ENCODE measurements around the gene TRNT1. TPM values are rescaled to one million over a fixed set of nuclear protein-coding genes. Genes with fewer than 3 reads are reported as not detected.

TRNT1 gene
- total and polyA plus RNA-seq, 4 experiments from 2014 or later: 23.2 to 44.8 (median 35.3) TPM

DNA sequence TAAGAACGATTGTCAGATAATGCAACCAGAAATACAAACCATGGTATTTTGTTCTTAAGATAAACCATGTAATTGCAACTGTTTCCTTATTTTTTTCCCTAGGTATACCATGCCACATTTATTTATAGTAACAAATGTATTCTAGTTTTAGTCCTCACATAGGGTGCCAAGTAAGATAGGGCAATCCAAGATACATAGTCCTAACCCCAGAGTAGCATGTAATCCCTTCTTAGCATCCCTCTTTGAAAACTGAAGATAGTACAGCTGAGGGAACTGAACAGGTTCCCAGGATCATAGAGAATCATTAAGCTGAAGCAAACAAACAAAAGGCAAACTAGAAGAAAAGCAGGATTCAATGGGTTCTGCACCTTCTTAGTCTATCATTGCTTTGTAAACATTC lies 24.8 kb downstream of the TRNT1 start:
- DNase-seq: no peak
- peaks cover 84% of the 10 kb centered on the region for H3K36me3 ChIP-seq (ENCODE audit: insufficient read depth, low read length)
- Mint-ChIP-seq H3K4me3 (no peak overlapping the region), H3K36me3 (peaks cover 45 to 85% of the 10 kb centered on the region in 2 donors), H3K9me3 (no peaks in the 10 kb centered on the region), H3K27me3 (no peaks in the 10 kb centered on the region), H3K4me1 (peaks cover 18 to 61% (median 32%) of the 10 kb centered on the region in 4 donors), H3K27ac (peak overlapping the region; percentile 29 to 83 (median 69))
- H3K4me1 ChIP-seq (ENCODE audit: insufficient read depth, low read length): peaks cover 24% of the 10 kb centered on the region
- no peaks in the 10 kb centered on the region for H3K27me3 ChIP-seq (ENCODE audit: insufficient read depth, low read length)
- no peak overlapping the region for H3K27ac ChIP-seq (ENCODE audit: low read depth, low read length)
- ChIA-PET POLR2A (ENCODE audit: partially characterized antibody) (no interaction called here), CTCF (ENCODE audit: partially characterized antibody) (interaction anchor here (3.4 kb wide), 1 partner anchor 20 kb away, joined by 20 read pairs; no protein-coding TSS in a partner anchor)
- no peak overlapping the region for H3K4me3 ChIP-seq (ENCODE audit: low read length in 2 of 2)
- intact Hi-C loops (cut with micrococcal nuclease): no loop called here
- no peaks in the 10 kb centered on the region for H3K9me3 ChIP-seq (ENCODE audit: control insufficient read depth in 1 of 2, low read length in 2 of 2)

DNA sequence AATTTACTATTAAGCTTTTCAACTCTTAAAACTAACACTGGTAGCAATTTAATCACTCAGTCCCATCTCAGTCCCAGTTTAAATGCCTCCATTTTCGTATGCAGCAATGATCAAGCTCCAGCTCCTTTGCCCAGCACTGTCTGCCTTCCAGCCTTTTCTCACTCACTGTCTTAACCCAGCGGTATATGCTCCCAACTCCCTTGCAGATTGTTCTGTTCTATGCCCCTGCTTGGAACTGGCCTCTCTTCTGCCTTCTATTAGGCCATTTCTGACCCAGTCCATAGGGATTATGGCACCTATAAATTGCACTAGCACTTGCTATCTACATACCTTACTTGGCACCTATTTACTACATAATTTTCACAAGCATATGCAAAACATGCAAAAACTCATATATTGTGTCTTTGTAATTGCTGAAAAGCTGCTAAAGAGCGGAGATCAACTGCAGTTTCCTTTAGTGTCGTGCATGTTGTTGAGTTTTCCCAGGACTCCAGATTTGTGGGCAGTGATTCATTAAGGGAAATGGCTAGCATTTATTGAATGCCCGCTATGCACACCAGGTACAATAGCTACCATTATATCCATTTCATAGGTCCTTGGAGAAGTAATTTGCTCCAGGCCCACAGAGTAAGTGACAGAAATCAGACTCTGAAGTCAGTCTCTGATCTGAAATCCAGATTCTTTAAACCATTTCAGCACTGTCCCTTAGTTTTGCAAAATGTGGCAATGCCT lies 28.3 kb downstream of the TRNT1 start:
- DNase-seq: no peak
- Mint-ChIP-seq H3K4me1 (peaks cover 33 to 66% (median 46%) of the 10 kb centered on the region in 4 donors), H3K27ac (peak overlapping the region in 6 of 7 donors; percentile 39 to 87 (median 76)), H3K27me3 (no peaks in the 10 kb centered on the region), H3K36me3 (peaks cover 49 to 92% of the 10 kb centered on the region in 2 donors), H3K9me3 (no peaks in the 10 kb centered on the region), H3K4me3 (no peak overlapping the region)
- intact Hi-C loops (cut with micrococcal nuclease): no loop called here
- Histone ChIP-seq H3K27ac (ENCODE audit: low read depth, low read length) (peak overlapping the region; percentile 22), H3K36me3 (ENCODE audit: insufficient read depth, low read length) (peaks cover 78% of the 10 kb centered on the region), H3K4me3 (ENCODE audit: low read length in 2 of 2) (no peak overlapping the region), H3K4me1 (ENCODE audit: insufficient read depth, low read length) (peaks cover 19% of the 10 kb centered on the region), H3K27me3 (ENCODE audit: insufficient read depth, low read length) (no peaks in the 10 kb centered on the region), H3K9me3 (ENCODE audit: control insufficient read depth in 1 of 2, low read length in 2 of 2) (no peaks in the 10 kb centered on the region)
- ChIA-PET POLR2A (ENCODE audit: partially characterized antibody) (interaction anchor here (1.0 kb wide), 1 partner anchor 11 kb away, joined by 3 read pairs; no protein-coding TSS in a partner anchor), CTCF (ENCODE audit: partially characterized antibody) (interaction anchor here (0.8 to 3.4 kb wide), 2 partner anchors 16 to 38 kb away, joined by 3 to 20 read pairs; no protein-coding TSS in a partner anchor)

DNA sequence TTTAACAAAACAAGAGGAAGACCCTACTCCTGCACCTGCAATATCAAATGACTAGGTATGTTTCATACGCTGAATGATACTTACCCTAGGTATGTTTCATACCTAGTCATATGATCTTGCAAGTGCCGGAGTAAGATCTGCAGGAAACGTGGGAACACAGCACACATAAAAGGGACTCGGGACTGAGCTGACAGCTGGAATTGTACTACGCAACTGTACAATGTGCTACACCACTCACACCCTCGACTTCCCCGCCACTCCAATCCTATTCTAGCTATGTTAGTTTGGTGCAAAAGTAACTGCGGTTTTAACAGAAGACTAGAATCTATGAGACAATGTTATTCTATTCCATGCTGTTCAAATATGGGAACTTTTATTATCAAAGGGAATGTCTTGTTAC lies 30.7 kb downstream of the TRNT1 start:
- peaks cover 35 to 75% (median 47%) of the 10 kb centered on the region in 4 donors for H3K4me1 Mint-ChIP-seq
- Histone ChIP-seq H3K9me3 (ENCODE audit: control insufficient read depth in 1 of 2, low read length in 2 of 2) (no peaks in the 10 kb centered on the region), H3K36me3 (ENCODE audit: insufficient read depth, low read length) (peaks cover 75% of the 10 kb centered on the region), H3K27ac (ENCODE audit: low read depth, low read length) (no peak overlapping the region), H3K4me3 (ENCODE audit: low read length in 2 of 2) (no peak overlapping the region), H3K4me1 (ENCODE audit: insufficient read depth, low read length) (peaks cover 16% of the 10 kb centered on the region), H3K27me3 (ENCODE audit: insufficient read depth, low read length) (no peaks in the 10 kb centered on the region)
- CTCF ChIA-PET (ENCODE audit: partially characterized antibody): interaction anchor here (0.7 kb wide), 1 partner anchor 13 kb away, joined by 3 read pairs; no protein-coding TSS in a partner anchor
- peaks cover 0 to 2% (median 0%) of the 10 kb centered on the region in 8 donors for H3K9me3 Mint-ChIP-seq
- DNase-seq: no peak
- POLR2A ChIA-PET (ENCODE audit: partially characterized antibody): interaction anchor here (0.9 to 1.4 kb wide), 2 partner anchors 20 to 22 kb away, joined by 3 read pairs; partner anchors contain the start of gene CRBN
- H3K36me3 Mint-ChIP-seq: peaks cover 48 to 92% of the 10 kb centered on the region in 2 donors
- intact Hi-C loops (cut with micrococcal nuclease): no loop called here
- H3K27ac Mint-ChIP-seq: peak overlapping the region in 6 of 7 donors; percentile 30 to 75 (median 58)
- no peaks in the 10 kb centered on the region for H3K27me3 Mint-ChIP-seq
- no peak overlapping the region for H3K4me3 Mint-ChIP-seq

DNA sequence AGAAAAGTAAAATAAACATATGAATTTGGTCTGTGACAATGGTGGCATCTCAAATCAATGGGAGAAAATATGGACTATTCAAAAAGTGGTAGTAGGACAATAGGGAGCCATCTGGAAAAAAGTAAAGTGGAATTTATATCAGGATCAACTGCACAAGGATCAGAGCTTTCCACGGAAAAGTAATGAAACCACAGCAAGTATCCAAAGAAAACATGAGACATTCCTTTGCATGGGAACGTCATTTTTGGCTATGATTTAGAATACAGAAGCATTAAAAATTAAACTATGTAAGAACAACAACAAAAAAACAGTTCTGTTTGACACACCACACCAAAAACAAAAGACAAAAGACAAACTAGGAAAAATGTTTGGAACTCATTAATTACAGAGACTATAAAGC lies 34.1 kb downstream of the TRNT1 start:
- intact Hi-C loops (cut with micrococcal nuclease): no loop called here
- Histone ChIP-seq H3K4me3 (ENCODE audit: low read length in 2 of 2) (no peak overlapping the region), H3K27ac (ENCODE audit: low read depth, low read length) (no peak overlapping the region), H3K4me1 (ENCODE audit: insufficient read depth, low read length) (peaks cover 34% of the 10 kb centered on the region), H3K27me3 (ENCODE audit: insufficient read depth, low read length) (no peaks in the 10 kb centered on the region), H3K36me3 (ENCODE audit: insufficient read depth, low read length) (peaks cover 72% of the 10 kb centered on the region), H3K9me3 (ENCODE audit: control insufficient read depth in 1 of 2, low read length in 2 of 2) (no peaks in the 10 kb centered on the region)
- DNase-seq: no peak
- Mint-ChIP-seq H3K9me3 (peaks cover 0 to 2% (median 0%) of the 10 kb centered on the region in 8 donors), H3K4me3 (peak overlapping the region in 1 of 8 donors; percentile 5), H3K27ac (peak overlapping the region; percentile 11 to 86 (median 67)), H3K27me3 (no peaks in the 10 kb centered on the region), H3K4me1 (peaks cover 44 to 80% (median 63%) of the 10 kb centered on the region in 4 donors), H3K36me3 (peaks cover 57 to 92% of the 10 kb centered on the region in 2 donors)
- POLR2A ChIA-PET (ENCODE audit: partially characterized antibody): interaction anchor here (1.1 to 4.0 kb wide), 3 partner anchors 12 to 18 kb away, joined by 3 to 15 read pairs (median 3); partner anchors contain the start of gene CRBN
- CTCF ChIA-PET (ENCODE audit: partially characterized antibody): interaction anchor here (0.7 to 2.0 kb wide), 2 partner anchors 10 to 18 kb away, joined by 3 to 6 read pairs; no protein-coding TSS in a partner anchor

DNA sequence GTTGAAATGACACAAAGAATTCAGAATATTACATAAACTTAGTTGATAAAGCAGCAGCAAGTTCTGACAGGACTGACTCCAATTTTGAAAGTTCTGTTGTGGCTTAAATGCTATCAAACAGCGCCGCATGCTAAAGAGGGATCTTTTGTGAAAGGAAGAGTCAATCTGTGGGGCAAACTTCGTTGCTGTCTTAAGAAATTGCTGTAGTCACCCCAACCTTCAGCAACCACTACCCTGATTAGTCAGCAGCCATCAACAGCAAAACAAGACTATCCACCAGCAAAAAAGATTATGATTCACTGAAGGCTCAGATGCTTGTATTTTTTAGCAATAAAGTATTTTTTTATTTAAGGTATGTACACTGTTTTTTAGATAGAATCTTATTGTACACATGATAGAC lies 38.5 kb downstream of the TRNT1 start:
- intact Hi-C loops (cut with micrococcal nuclease): no loop called here
- POLR2A ChIA-PET (ENCODE audit: partially characterized antibody): interaction anchor here (1.2 kb wide), 1 partner anchor 8 kb away, joined by 4 read pairs; no protein-coding TSS in a partner anchor
- Mint-ChIP-seq H3K27me3 (no peaks in the 10 kb centered on the region), H3K4me3 (peak overlapping the region in 2 of 8 donors; percentile 6 to 30), H3K9me3 (peaks cover 0 to 2% (median 0%) of the 10 kb centered on the region in 8 donors), H3K36me3 (peaks cover 55 to 78% of the 10 kb centered on the region in 2 donors), H3K27ac (peak overlapping the region in 5 of 7 donors; percentile 48 to 84 (median 58)), H3K4me1 (peaks cover 40 to 82% (median 63%) of the 10 kb centered on the region in 4 donors)
- CTCF ChIA-PET (ENCODE audit: partially characterized antibody): no interaction called here
- Histone ChIP-seq H3K4me1 (ENCODE audit: insufficient read depth, low read length) (peaks cover 51% of the 10 kb centered on the region), H3K4me3 (ENCODE audit: low read length in 2 of 2) (no peak overlapping the region), H3K27me3 (ENCODE audit: insufficient read depth, low read length) (no peaks in the 10 kb centered on the region), H3K36me3 (ENCODE audit: insufficient read depth, low read length) (peaks cover 71% of the 10 kb centered on the region), H3K9me3 (ENCODE audit: control insufficient read depth in 1 of 2, low read length in 2 of 2) (no peaks in the 10 kb centered on the region), H3K27ac (ENCODE audit: low read depth, low read length) (no peak overlapping the region)
- no peak for DNase-seq

DNA sequence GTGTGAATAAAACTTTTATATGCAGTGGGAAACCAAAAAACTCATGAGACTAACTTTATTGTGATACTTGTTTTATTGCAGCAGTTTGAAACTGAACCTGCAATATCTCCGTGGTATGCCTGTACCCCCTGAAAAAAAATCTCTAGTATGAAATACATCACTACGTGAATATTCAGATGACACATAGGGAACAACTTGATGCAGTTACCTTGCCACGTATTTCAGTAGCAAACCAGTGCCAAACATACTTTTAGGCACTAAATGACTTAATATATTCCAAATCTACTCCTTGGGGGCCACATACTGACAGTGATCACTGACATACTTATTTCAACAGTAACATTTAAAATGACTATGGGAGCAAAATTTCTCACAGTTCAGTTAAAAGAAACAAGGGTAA lies 38.9 kb downstream of the TRNT1 start:
- Histone ChIP-seq H3K4me3 (ENCODE audit: low read length in 2 of 2) (no peak overlapping the region), H3K4me1 (ENCODE audit: insufficient read depth, low read length) (peaks cover 55% of the 10 kb centered on the region), H3K27me3 (ENCODE audit: insufficient read depth, low read length) (no peaks in the 10 kb centered on the region), H3K36me3 (ENCODE audit: insufficient read depth, low read length) (peaks cover 71% of the 10 kb centered on the region), H3K27ac (ENCODE audit: low read depth, low read length) (no peak overlapping the region), H3K9me3 (ENCODE audit: control insufficient read depth in 1 of 2, low read length in 2 of 2) (no peaks in the 10 kb centered on the region)
- peak overlapping the region in 1 of 8 donors; percentile 47 for H3K4me3 Mint-ChIP-seq
- H3K9me3 Mint-ChIP-seq: peaks cover 0 to 1% (median 0%) of the 10 kb centered on the region in 8 donors
- H3K36me3 Mint-ChIP-seq: peaks cover 52 to 79% of the 10 kb centered on the region in 2 donors
- intact Hi-C loops (cut with micrococcal nuclease): no loop called here
- no peaks in the 10 kb centered on the region for H3K27me3 Mint-ChIP-seq
- DNase-seq: no peak
- ChIA-PET CTCF (ENCODE audit: partially characterized antibody) (no interaction called here), POLR2A (ENCODE audit: partially characterized antibody) (no interaction called here)
- peaks cover 41 to 82% (median 62%) of the 10 kb centered on the region in 4 donors for H3K4me1 Mint-ChIP-seq
- peak overlapping the region; percentile 6 to 86 (median 75) for H3K27ac Mint-ChIP-seq

DNA sequence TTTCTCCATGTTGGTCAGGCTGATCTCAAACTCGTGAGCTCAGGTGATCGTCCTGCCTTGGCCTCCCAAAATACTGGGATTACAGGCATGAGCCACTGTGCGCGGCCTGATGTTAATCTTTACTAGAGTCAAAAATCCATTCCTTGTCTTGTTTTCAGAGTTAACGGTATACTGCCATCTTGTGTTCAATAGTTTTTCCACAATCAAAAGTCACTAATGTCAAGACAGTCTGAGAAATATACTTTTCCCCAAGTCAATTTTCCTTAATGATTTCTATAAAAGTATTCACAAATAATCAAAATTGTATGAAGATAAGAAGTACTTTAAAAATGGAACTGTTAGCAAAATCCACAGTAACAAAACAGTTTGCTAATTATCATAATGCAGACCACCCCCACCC lies 44.3 kb downstream of the TRNT1 start:
- H3K4me3 Mint-ChIP-seq: peak overlapping the region in 6 of 8 donors; percentile 35 to 95 (median 58)
- peaks cover 47 to 86% (median 64%) of the 10 kb centered on the region in 4 donors for H3K4me1 Mint-ChIP-seq
- Histone ChIP-seq H3K27ac (ENCODE audit: low read depth, low read length) (peak overlapping the region; percentile 72), H3K9me3 (ENCODE audit: control insufficient read depth in 1 of 2, low read length in 2 of 2) (no peaks in the 10 kb centered on the region), H3K4me3 (ENCODE audit: low read length in 2 of 2) (no peak overlapping the region), H3K36me3 (ENCODE audit: insufficient read depth, low read length) (peaks cover 50% of the 10 kb centered on the region), H3K4me1 (ENCODE audit: insufficient read depth, low read length) (peaks cover 81% of the 10 kb centered on the region), H3K27me3 (ENCODE audit: insufficient read depth, low read length) (no peaks in the 10 kb centered on the region)
- peaks cover 60 to 79% of the 10 kb centered on the region in 2 donors for H3K36me3 Mint-ChIP-seq
- peak overlapping the region; percentile 86 to 98 (median 97) for H3K27ac Mint-ChIP-seq
- no peaks in the 10 kb centered on the region for H3K9me3 Mint-ChIP-seq
- peak; percentile 46 to 55 (median 50) for DNase-seq
- no peaks in the 10 kb centered on the region for H3K27me3 Mint-ChIP-seq
- intact Hi-C loops (cut with micrococcal nuclease): loop anchor here (1.0 kb wide), 1 partner anchor 406 kb away; no protein-coding TSS in a partner anchor
- POLR2A ChIA-PET (ENCODE audit: partially characterized antibody): interaction anchor here (1.2 kb wide), 1 partner anchor 8 kb away, joined by 4 read pairs; no protein-coding TSS in a partner anchor
- CTCF ChIA-PET (ENCODE audit: partially characterized antibody): interaction anchor here (1.1 to 6.4 kb wide), 10 partner anchors 8 to 43 kb away, joined by 3 to 61 read pairs (median 10); partner anchors contain the start of gene CRBN

All from CD4-positive, alpha-beta memory T cell (primary cell).